GM10266 (cell line): Measurements from ENCODE around the gene SLC31A1.

ENCODE experiments used
- DNase-seq: peaks from one replicate; pipeline ENCODE4 v3.0.0; 2012; ENCODE audit errors: extremely low spot score
- TF ChIP-seq, protein P1 (sequence below): IDR thresholded peaks from 2 replicates; pipeline ENCODE4 v1.5.1; 2012; ENCODE audit warnings: mild to moderate bottlenecking, low read depth; ENCODE audit not compliant: control insufficient read depth, insufficient read depth; ENCODE audit errors: missing control alignments

SLC31A1 gene

DNA sequence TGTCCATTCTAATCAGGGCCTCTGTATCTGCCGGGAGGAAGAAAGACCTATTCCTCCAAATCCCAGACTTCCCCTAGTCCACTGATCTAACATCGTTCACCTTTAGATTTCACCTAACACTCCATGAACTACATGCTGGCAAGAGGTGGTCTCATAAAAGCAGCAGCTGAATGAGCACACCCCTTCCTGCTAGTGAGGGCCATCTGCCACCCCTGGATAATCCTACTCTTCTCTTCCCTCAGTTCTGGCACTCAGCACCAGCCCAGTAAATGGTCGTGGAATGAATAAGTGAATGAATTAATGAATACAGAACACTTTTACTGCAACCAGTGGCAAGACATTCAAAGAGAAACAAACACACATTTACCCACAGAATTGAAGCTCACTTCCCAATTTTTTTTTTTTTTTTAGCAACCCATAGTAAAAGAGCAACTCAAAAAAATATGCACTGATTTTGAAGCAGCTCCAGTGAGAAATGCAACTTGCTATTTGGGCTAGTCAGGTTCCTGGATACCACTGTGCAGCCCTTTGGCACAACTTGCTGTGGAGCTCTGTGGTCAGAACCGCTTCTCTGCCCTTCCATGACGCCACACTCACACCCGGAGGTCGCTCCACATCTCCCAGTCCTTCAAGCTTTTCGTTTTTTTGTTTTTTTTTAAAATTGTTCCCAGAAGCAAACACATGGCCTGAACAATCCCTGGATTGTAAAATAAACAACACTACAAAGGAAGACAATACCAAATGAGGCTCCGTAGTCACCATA lies 75.6 kb downstream of the SLC31A1 start:
- TF ChIP-seq, protein P1, sequence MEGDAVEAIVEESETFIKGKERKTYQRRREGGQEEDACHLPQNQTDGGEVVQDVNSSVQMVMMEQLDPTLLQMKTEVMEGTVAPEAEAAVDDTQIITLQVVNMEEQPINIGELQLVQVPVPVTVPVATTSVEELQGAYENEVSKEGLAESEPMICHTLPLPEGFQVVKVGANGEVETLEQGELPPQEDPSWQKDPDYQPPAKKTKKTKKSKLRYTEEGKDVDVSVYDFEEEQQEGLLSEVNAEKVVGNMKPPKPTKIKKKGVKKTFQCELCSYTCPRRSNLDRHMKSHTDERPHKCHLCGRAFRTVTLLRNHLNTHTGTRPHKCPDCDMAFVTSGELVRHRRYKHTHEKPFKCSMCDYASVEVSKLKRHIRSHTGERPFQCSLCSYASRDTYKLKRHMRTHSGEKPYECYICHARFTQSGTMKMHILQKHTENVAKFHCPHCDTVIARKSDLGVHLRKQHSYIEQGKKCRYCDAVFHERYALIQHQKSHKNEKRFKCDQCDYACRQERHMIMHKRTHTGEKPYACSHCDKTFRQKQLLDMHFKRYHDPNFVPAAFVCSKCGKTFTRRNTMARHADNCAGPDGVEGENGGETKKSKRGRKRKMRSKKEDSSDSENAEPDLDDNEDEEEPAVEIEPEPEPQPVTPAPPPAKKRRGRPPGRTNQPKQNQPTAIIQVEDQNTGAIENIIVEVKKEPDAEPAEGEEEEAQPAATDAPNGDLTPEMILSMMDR = no peak
- DNase-seq = no peak

DNA sequence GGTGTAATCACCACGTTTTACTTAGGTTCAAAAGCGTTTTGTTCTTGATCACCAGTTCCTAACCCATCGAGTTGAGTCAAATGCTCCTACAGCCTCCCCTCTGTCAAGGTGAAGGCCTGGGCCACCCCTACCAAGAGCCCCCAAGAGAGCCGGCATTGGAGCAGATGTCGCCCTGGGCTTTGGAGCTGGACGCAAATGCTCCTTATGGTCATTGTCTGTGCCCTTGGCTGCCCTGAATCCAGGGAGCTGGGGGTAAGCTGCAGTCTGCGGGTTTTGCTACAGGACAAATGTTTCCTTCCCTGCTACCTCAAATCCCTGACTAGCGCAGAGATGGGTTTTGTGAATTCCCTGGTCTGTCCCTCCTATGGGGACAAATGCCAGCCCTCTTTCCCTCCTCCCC lies 77.0 kb downstream of the SLC31A1 start:
- no peak for DNase-seq
- TF ChIP-seq, protein P1 = no peak

DNA sequence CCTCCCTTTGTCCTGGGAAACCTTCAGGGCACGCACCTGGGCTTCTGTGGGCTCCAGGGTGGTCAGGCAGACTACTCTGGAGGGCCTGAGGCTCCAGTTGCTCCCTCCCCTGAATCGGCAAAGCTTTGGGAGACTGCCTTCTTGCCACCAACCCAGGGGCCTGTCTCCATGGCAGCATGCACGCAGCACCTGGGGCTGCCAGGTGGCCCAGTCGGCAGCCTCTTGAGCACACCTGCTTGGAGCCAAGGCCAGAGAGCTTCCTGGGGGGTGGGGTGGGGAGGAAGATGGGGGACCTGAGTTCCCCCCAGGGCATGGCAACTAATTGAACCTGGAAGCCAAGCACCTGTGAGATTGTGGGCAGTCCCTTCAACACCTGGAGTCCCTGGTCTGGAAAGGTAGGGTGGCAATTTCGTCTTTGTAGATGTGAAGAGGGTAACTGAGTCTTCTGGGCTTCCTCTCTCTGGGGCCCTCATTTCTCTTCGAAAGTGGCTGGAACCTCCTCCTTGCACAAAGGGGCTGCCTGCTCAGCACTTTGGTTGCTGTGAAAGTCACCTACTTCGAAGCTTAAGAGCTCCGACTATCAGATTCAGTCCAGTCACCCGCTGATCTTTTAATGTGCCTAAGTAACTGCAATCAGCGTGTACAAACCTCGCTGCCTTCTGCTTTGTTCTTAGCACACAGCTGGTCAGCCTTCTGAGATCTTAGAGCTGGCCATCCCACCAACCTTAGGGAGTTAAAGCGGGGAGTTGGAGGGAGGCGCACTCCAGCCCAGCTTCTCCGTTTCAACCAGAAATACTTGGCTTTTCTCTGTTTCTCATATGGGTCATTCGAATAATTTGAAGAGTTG lies 77.8 kb downstream of the SLC31A1 start:
- TF ChIP-seq, protein P1 = no peak
- DNase-seq = no peak

DNA sequence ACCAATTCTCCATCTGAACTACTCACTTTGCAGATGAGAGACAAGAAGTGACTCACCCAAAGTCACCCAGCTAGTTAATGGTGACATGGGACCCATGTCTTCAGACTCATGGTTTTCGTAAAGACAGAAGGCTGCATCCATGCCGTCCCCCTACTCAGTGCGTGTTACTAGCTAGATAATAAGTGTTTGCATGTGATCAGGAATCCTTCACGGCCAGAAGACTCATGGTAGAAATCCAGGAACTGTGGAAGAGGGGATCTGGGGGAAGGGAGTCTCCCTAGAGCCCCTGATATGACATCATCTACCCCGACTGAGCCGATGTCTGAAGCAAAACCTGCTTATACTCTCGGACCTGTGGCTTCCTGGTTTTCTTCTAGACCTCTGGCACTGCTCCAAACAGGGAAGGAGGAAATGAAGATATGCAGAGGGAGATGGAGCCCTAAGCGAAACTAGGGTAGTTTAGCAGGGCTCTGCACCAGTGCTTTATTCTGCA lies 78.5 kb downstream of the SLC31A1 start:
- TF ChIP-seq, protein P1 = no peak
- no peak for DNase-seq

DNA sequence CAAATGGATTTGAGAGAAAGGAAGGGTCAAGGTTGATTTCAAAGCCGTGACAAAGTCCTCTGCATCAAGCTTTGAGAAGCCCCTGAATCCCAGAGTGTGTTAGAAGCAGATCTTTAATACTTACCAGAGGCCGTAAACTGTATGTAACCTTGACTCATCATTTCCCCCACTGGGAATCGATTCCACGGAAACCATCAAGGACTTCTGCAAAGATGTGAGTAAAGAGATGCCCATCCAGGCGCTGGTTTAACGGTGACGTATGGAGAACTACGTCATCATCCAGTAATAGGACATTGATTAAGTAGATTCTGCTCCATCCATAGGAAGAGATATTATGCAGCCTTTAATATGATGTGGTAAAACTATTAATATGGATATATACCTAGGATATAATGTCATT lies 80.2 kb downstream of the SLC31A1 start:
- no peak for DNase-seq
- TF ChIP-seq, protein P1 = no peak

DNA sequence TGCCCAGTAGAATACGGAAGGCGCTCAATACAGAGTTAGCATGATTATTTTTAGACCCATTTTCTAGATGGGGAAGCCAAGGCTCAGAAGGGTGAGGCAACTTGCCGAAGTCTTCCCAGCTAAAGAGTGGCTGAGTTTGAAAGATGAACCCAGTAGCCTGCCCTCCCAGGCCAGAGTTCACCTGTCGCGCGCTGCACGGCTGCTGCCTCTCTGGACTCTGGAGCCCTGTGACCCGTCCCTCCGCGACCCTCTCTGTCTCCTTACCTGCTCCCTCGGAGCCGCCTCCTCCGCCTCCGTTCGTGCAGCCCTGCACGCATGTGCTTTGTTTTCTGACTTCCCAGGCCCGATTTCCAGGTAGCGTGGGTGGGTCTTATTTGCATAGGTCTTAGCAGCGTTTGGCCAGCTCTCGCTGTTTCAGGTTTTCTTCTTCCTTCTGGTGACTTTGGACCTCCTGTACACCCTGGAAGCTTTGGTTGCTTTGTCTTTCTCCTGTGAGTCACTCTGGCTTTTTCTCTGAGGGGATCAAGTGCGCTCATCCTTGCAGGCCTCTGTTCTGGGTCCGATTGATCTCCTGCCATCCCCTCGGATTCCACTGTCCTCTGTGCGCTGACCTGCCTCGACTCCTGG lies 81.6 kb downstream of the SLC31A1 start, which contains the start of gene RNF183:
Gene RNF183 (minus strand): TSS at position 585 of the 627 bp plus-strand sequence. CDS start 5,192 bp downstream, outside the sequence.
- TF ChIP-seq, protein P1 = no peak

DNA sequence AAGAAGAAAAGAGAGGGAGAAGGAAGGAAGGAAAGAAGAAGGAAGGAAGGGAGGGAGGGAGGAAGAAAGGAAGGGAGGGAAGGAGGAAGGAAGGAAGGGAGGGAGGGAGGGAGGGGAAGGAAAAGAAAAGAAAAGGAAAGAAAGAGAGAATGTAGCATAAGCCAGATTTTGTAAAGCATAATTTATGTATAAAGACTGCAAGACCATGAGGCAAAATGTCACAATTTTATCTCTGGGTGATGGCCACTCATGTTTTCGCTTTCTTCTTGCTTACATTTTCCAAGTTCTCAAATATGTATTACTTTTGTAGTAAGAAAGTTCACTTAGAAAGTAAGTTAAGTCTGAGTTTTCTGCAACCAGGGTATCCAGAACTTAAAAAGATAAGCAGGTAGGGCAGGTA lies 85.2 kb downstream of the SLC31A1 start:
- no peak for DNase-seq
- TF ChIP-seq, protein P1 = no peak

More for the DNA sequence above, 81.6 kb downstream of the SLC31A1 start, which contains the start of gene RNF183:
- no peak for DNase-seq
